Measurements from ENCODE around the gene RASGEF1B. TPM values are rescaled to one million over a fixed set of nuclear protein-coding genes. Genes with fewer than 3 reads are reported as not detected.
A peak's percentile ranks its signal among the peaks of the same experiment; 100 is the strongest.

The RASGEF1B gene
- total and polyA plus RNA-seq, 7 donors = 1.9 to 4.2 (median 2.5) TPM

DNA sequence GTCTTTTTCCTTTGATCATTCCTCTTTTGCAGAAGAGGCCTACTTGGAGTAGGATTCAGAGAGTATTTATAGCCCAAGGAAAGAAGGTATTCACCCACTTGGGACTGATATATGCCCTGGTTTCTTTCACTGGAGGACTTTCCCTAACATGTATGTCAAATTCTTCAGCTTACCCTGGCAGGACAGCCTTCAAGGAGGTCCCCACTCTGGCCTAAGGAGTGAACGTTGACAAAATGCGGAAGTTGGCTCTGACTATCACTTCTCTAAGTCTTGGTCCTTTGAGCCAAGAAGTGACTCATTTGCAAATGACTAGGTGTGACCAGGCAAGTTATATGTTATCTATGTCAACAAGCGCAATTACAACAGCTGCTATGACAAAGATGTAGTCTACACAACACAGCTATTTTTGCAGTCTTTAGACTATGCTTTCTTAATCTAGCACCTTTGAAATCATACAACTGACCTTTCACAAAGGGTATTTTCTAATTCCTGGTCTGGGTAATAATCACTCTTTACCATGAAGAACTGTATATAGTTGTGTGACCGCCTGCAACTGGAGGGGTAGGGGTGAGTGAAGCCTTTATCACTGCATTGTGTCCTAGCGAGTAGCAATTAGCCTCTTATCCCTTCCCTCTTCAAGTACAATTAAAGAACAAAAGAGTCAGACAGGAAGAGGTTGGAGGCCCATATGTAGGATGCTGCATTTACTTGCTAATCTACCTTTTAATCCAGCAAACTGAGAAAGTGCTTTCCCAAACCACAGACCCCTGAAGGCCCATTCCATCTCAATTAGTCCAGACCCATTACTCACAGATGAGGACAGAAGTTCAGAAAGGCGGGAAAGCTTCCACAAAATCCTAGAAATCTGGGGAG is 50.1 kb downstream of the RASGEF1B start:
- intact Hi-C loops (cut with DNase I) = no loop called here

DNA sequence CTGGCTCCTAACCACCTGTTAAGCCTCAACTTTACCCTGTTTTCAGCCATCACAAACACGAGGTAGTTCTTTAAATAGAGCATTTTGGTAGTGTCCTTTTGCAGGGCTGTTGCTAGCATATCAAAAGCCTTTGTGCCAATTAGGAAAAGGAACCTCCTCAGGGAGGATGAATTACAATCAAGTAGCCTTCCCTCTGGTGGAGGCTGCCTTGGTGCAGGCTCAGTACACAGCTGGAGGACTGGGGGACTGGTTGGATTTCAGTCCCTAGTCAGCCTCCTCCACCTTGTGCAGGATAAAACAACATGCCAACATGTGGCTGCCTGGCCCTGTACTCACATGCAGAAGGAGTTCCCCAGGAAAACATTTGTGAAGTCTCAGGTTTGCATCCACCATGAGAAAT is 53.1 kb downstream of the RASGEF1B start:
- intact Hi-C loops (cut with DNase I) = loop anchor here in 1 of 2 donors (1.0 kb wide), 1 partner anchor 339 kb away; no protein-coding TSS in a partner anchor
- Histone ChIP-seq H3K27ac (no peak overlapping the region), H3K36me3 (ENCODE audit: insufficient read depth in 1 of 2, low read depth in 1 of 2) (no peaks in the 10 kb centered on the region), H3K4me1 (no peaks in the 10 kb centered on the region), H3K9me3 (no peaks in the 10 kb centered on the region), H3K27me3 (ENCODE audit: insufficient read depth in 3 of 3, low read length in 2 of 3) (no peaks in the 10 kb centered on the region), H3K4me3 (no peak overlapping the region)
- ATAC-seq (no peak), DNase-seq (no peak)
- WGBS, 3 donors = 12 to 23% (median 12%) methylated on average over 1 of the region's 1 CpG
- TF ChIP-seq, protein P1, sequence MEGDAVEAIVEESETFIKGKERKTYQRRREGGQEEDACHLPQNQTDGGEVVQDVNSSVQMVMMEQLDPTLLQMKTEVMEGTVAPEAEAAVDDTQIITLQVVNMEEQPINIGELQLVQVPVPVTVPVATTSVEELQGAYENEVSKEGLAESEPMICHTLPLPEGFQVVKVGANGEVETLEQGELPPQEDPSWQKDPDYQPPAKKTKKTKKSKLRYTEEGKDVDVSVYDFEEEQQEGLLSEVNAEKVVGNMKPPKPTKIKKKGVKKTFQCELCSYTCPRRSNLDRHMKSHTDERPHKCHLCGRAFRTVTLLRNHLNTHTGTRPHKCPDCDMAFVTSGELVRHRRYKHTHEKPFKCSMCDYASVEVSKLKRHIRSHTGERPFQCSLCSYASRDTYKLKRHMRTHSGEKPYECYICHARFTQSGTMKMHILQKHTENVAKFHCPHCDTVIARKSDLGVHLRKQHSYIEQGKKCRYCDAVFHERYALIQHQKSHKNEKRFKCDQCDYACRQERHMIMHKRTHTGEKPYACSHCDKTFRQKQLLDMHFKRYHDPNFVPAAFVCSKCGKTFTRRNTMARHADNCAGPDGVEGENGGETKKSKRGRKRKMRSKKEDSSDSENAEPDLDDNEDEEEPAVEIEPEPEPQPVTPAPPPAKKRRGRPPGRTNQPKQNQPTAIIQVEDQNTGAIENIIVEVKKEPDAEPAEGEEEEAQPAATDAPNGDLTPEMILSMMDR (IDR thresholded peaks at IDR 0.05) = no peak

More for the DNA sequence above, 50.1 kb downstream of the RASGEF1B start:
- no peak for DNase-seq
- Histone ChIP-seq H3K27ac (no peak overlapping the region), H3K4me1 (no peaks in the 10 kb centered on the region), H3K9me3 (no peaks in the 10 kb centered on the region), H3K4me3 (no peak overlapping the region), H3K27me3 (ENCODE audit: insufficient read depth in 3 of 3, low read length in 2 of 3) (no peaks in the 10 kb centered on the region), H3K36me3 (ENCODE audit: insufficient read depth in 1 of 2, low read depth in 1 of 2) (peaks cover 0 to 8% of the 10 kb centered on the region in 2 donors)
- TF ChIP-seq, protein P1 (IDR thresholded peaks at IDR 0.05) = no peak
- peak in 2 of 4 donors; percentile 16 to 40 for ATAC-seq
- 67 to 74% (median 69%) methylated on average over 6 of the region's 6 CpGs for WGBS, 3 donors

DNA sequence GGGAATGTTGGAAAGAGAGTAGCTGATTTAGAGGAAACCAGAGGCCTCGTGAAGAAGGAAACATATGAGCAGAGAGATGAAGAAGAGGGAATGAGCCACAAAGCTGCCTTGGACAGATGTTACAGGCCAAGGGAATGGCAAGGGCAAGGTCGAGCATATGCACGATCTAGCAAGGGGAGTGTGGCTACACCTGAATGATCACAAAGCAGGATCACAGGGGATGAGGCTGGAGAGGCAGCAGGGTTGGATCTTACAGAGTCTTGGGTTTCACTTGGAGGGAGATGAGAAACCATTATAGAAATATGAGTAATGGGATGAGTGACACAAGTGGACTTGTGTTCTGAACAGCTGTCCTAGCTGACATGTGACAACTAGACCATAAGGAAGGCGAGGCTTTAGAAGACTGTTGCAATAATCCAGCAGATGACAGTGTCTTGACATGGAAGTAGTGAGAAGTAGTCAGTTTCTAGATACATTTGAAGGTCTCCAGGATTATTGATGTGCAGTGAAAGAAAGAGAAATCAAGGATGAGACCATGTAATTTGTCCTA is 58.7 kb downstream of the RASGEF1B start:
- intact Hi-C loops (cut with DNase I) = no loop called here
- WGBS, 3 donors = 57 to 62% (median 58%) methylated on average over 4 of the region's 4 CpGs
- peak; percentile 42 to 86 (median 62) for ATAC-seq
- H3K9me3 ChIP-seq = no peaks in the 10 kb centered on the region
- H3K4me3 ChIP-seq = no peak overlapping the region
- no peak overlapping the region for H3K27ac ChIP-seq
- no peaks in the 10 kb centered on the region for H3K27me3 ChIP-seq (ENCODE audit: insufficient read depth in 3 of 3, low read length in 2 of 3)
- DNase-seq = no peak
- TF ChIP-seq, protein P1 (IDR thresholded peaks at IDR 0.05) = no peak
- H3K4me1 ChIP-seq = no peaks in the 10 kb centered on the region
- no peaks in the 10 kb centered on the region for H3K36me3 ChIP-seq (ENCODE audit: insufficient read depth in 1 of 2, low read depth in 1 of 2)

DNA sequence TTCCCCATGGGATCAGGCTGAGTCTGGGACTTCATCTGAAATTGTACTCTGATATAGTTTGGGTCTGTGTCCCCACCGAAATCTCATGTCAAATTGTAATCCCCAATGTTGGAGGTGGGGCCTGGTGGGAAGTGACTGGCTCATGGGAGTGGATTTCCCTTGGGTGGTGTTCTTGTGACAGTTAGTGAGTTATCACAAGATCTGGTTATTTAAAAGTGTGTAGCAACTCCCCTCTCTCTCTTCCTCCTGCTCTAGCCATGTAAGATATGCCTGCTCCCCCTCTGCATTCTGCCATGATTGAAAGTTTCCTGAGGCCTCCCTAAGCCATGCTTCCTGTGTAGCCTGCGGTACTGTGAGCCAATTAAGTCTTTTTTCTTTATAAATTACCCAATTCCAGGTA is 61.0 kb downstream of the RASGEF1B start:
- WGBS, 3 donors = 59 to 66% (median 66%) methylated on average over 2 of the region's 2 CpGs
- DNase-seq (no peak), ATAC-seq (no peak)
- Histone ChIP-seq H3K27ac (no peak overlapping the region), H3K36me3 (ENCODE audit: insufficient read depth in 1 of 2, low read depth in 1 of 2) (no peaks in the 10 kb centered on the region), H3K9me3 (no peaks in the 10 kb centered on the region), H3K4me3 (no peak overlapping the region), H3K4me1 (no peaks in the 10 kb centered on the region), H3K27me3 (ENCODE audit: insufficient read depth in 3 of 3, low read length in 2 of 3) (no peaks in the 10 kb centered on the region)
- TF ChIP-seq, protein P1 (IDR thresholded peaks at IDR 0.05) = no peak
- intact Hi-C loops (cut with DNase I) = no loop called here

Data from psoas muscle (tissue), 8 donors.